Mesothelial cell of epicardium (in vitro differentiated cells): ENCODE results near the gene RGR. TPM values are rescaled to one million over a fixed set of nuclear protein-coding genes. Genes with fewer than 3 reads are reported as not detected.

Experiments used
- DNase-seq, 2 experiments: peaks; one replicate each; pipeline ENCODE4 v3.0.0; 2021; ENCODE audit warnings: low spot score in 2 of 2; ENCODE audit not compliant: unreplicated experiment in 2 of 2
- H3K27ac Mint-ChIP-seq: 2 replicates; pipeline ENCODE4 v1.8.0; 2021; ENCODE audit warnings: mixed read lengths
- H3K27me3 Mint-ChIP-seq: 2 replicates; pipeline ENCODE4 v1.8.0; 2021; ENCODE audit warnings: low read depth, mixed read lengths
- H3K36me3 Mint-ChIP-seq: 2 replicates; pipeline ENCODE4 v1.8.0; 2021; ENCODE audit warnings: mixed read lengths
- H3K4me1 Mint-ChIP-seq: 2 replicates; pipeline ENCODE4 v1.8.0; 2021; ENCODE audit warnings: mixed read lengths
- H3K4me3 Mint-ChIP-seq: 2 replicates; pipeline ENCODE4 v1.8.0; 2021; ENCODE audit warnings: mild to moderate bottlenecking, moderate library complexity, mixed read lengths
- H3K9me3 Mint-ChIP-seq: 2 replicates; pipeline ENCODE4 v1.8.0; 2021; ENCODE audit warnings: mixed read lengths
- total RNA-seq: library from RNA; stranded (reverse); gene quantifications from 3 replicates; pipeline ENCODE4 v1.2.1, GENCODE V29; 2021
- TF ChIP-seq, protein P1 (sequence below): fragments of 200-600 bp; sonication (generic); IDR thresholded peaks from one replicate; pipeline ENCODE4 v1.5.0; 2021; ENCODE audit warnings: antibody characterized with exemption; ENCODE audit not compliant: unreplicated experiment

Gene RGR
- total RNA-seq, 1 donor from 2014 or later, result not detected

GRCh38 chr10:84213076-84213475, 31.8 kb upstream of the RGR start:
- Mint-ChIP-seq H3K36me3 (no peaks in the 10 kb centered on the region), H3K27me3 (peaks cover 47% of the 10 kb centered on the region), H3K27ac (no peak overlapping the region), H3K4me1 (no peaks in the 10 kb centered on the region), H3K9me3 (no peaks in the 10 kb centered on the region), H3K4me3 (no peak overlapping the region)
- no peak for DNase-seq
- TF ChIP-seq, protein P1, sequence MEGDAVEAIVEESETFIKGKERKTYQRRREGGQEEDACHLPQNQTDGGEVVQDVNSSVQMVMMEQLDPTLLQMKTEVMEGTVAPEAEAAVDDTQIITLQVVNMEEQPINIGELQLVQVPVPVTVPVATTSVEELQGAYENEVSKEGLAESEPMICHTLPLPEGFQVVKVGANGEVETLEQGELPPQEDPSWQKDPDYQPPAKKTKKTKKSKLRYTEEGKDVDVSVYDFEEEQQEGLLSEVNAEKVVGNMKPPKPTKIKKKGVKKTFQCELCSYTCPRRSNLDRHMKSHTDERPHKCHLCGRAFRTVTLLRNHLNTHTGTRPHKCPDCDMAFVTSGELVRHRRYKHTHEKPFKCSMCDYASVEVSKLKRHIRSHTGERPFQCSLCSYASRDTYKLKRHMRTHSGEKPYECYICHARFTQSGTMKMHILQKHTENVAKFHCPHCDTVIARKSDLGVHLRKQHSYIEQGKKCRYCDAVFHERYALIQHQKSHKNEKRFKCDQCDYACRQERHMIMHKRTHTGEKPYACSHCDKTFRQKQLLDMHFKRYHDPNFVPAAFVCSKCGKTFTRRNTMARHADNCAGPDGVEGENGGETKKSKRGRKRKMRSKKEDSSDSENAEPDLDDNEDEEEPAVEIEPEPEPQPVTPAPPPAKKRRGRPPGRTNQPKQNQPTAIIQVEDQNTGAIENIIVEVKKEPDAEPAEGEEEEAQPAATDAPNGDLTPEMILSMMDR, result no peak

GRCh38 chr10:84214046-84214572, 30.7 kb upstream of the RGR start:
- Mint-ChIP-seq H3K36me3 (no peaks in the 10 kb centered on the region), H3K4me1 (no peaks in the 10 kb centered on the region), H3K4me3 (no peak overlapping the region), H3K9me3 (no peaks in the 10 kb centered on the region), H3K27ac (no peak overlapping the region), H3K27me3 (peaks cover 37% of the 10 kb centered on the region)
- DNase-seq, result no peak
- TF ChIP-seq, protein P1, result no peak

DNA sequence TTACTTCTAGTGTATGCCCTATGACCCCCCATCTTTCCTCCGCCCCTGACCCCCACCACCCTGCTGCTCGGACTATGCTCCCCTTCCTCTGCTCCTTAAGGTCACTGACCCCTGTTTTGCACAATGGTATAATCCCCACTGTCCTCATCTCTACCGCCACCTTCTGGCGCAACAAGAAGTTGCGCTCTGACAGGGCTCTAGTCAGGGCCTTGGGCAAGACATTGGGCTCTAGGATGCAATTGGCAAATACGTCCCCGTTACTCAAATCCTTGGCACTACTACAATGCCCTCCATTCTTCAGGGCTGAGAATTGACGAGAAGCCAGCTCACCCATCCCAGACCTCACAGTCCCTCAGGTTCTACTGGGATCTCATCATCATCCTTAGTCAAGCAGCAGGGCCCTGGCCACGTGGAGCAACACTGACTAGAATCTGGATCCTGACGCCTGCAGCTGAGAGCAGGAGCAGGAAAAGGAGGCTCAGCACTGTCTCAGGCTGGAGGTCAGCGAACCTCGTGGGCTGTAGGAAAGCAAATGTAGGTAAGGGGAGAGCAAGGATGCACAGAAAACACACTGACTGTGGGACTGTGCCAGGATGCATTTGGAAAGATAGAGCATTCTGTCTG, 30.1 kb upstream of the RGR start:
- Mint-ChIP-seq H3K4me3 (no peak overlapping the region), H3K27me3 (peaks cover 42% of the 10 kb centered on the region), H3K4me1 (no peaks in the 10 kb centered on the region), H3K36me3 (no peaks in the 10 kb centered on the region), H3K9me3 (no peaks in the 10 kb centered on the region), H3K27ac (no peak overlapping the region)
- no peak for DNase-seq
- TF ChIP-seq, protein P1, result peak; percentile 29

GRCh38 chr10:84216834-84217233, 28.0 kb upstream of the RGR start:
- no peak overlapping the region for H3K27ac Mint-ChIP-seq
- H3K9me3 Mint-ChIP-seq, result no peaks in the 10 kb centered on the region
- no peak overlapping the region for H3K4me3 Mint-ChIP-seq
- DNase-seq, result no peak
- H3K4me1 Mint-ChIP-seq, result no peaks in the 10 kb centered on the region
- TF ChIP-seq, protein P1, result no peak
- H3K27me3 Mint-ChIP-seq, result peaks cover 44% of the 10 kb centered on the region
- no peaks in the 10 kb centered on the region for H3K36me3 Mint-ChIP-seq

- Mint-ChIP-seq H3K4me1 (no peaks in the 10 kb centered on the region), H3K9me3 (no peaks in the 10 kb centered on the region), H3K27ac (no peak overlapping the region), H3K36me3 (no peaks in the 10 kb centered on the region), H3K4me3 (no peak overlapping the region), H3K27me3 (peaks cover 38% of the 10 kb centered on the region)
- TF ChIP-seq, protein P1, result no peak
- no peak for DNase-seq
Measured at GRCh38 chr10:84217746-84218145, 27.1 kb upstream of the RGR start.

- TF ChIP-seq, protein P1, result no peak
- Mint-ChIP-seq H3K36me3 (no peaks in the 10 kb centered on the region), H3K9me3 (no peaks in the 10 kb centered on the region), H3K4me3 (no peak overlapping the region), H3K27me3 (peaks cover 29% of the 10 kb centered on the region), H3K27ac (no peak overlapping the region), H3K4me1 (no peaks in the 10 kb centered on the region)
- DNase-seq, result no peak
Measured at GRCh38 chr10:84221916-84222315, 22.9 kb upstream of the RGR start.
